TTC549 (cell line): ENCODE data around the gene CCDC82.

ENCODE experiments used
- FAIRE-seq: peaks from 2 replicates; lab custom pipeline; 2012; peaks lifted over from hg19 to GRCh38; lab: Jason Lieb, UNC

The CCDC82 gene

DNA sequence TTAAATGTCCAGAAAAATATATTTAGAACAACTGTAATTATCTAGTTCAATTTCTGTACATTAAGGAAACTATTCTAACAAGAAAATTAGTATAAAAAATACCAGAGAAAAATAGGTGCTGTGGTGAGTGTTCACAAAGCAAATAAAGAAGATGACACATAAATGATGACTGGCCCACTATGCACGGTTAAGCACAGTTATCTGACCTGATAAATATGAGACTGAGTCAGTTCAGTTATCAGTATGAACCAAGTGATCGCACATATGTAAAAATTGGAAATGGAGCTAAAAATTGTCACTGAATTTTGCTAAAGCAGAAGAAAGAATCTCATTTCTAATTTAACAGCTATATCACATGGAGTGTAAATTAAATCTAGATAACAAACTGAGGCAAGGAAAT, 27.9 kb downstream of the CCDC82 start:
- no peak for FAIRE-seq

- FAIRE-seq, result no peak
Observed at GRCh38 chr11:96358321-96358720, 31.4 kb downstream of the CCDC82 start.

- FAIRE-seq, result no peak
Observed at GRCh38 chr11:96357794-96358193, 31.9 kb downstream of the CCDC82 start.

- no peak for FAIRE-seq
Observed at GRCh38 chr11:96356848-96357247, 32.9 kb downstream of the CCDC82 start.

DNA sequence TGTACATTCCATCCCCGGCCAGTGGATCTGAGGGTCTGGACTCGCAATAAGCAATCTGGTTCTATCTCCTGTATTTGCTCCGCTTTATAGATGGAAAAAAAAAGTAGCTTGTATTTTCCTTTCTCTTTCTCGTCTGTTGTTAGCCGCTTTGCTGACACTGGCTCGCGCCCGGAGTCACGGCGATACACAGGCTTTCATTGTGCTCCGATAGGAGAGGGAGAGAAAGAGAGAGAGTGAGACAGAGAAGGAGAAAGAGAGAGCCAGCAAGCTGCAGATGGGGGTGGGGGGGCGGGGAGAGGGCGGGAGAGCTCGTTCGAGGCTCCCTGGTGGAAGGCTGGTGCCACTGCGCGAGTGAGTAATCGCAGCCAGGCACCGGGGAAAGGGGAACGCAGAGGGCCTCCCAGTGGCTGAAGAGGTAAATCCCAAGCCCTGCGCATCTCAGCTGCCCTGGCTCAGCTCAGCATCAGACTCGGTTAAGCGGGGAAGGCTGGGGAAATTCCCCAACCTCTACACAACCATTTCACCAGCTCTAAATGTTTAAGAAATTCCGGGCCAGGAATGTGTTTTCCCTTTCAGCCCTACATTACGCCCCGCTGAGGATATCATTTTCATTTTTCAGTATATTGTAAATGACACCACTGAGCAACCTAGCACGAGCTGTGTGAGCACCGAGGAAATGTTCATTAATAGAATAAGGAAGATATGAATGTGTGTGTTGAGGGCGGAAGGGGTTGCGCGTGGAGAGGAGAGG, 46.6 kb downstream of the CCDC82 start, which contains the start of gene MAML2:
Gene MAML2, minus strand, starts transcription at position 235 of the 751 bp plus-strand sequence. CDS start 1,300 bp downstream, outside the sequence.
- FAIRE-seq, result no peak

DNA sequence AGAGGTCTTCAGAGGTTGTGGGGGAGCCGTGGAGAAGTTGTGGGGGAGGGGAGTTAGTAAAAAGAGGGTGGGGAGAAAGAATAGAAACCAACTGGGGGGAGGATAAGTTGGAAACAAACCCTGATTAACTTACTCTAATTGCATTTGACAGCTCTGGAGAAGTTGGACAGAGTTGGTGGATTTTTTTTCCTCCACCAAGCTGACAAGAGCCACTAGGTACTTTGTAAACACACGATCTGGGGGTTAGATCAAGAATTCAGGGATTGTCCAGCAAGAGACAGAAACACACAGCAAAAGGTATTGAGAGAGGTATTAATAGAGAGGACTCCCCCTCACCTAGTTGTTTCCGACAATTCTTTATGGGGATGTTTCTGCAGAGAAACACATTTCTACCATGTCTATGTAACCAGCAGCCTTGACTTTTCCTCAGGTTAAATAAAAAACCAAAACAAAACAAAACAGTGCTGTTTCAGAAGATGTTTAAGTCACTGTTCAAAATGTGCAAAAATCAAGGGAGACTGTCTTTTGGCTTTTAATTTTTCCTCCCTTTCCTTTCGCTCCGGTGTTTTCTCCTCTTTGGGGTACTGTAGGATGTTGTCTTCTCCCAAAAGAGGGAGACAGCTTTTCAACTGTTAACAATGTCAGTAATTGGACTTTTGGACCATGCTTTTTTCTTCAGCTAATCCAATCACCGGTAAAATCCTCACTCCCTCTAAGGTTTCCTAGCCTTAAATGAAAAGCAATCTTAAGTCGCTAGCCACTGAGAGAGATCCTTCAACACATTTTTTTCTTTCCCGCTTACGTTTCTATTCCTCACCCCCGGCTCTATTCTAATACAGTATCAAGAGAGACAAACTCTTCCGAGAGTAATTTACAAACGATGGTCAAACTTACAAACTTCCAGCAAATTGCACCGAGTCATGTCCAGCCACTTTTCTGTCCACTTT, 47.4 kb downstream of the CCDC82 start:
- no peak for FAIRE-seq

GRCh38 chr11:96341211-96342013, 48.3 kb downstream of the CCDC82 start:
- no peak for FAIRE-seq

DNA sequence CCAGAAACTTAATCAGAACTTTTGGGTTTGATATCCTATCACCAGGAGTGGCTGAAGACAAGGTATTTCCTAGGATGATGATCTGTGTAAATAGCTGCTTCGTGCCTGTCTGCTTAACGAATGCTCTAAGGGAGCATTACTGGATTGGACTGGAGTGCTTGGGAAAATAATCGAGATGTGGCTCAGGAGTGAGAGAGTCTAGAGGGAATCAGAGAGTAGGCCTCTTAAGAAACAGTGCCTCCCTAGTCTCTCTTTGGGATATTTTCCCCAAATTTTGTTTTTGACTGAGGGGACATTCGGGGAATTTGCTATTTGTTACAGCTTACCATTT, 49.2 kb downstream of the CCDC82 start:
- no peak for FAIRE-seq

- no peak for FAIRE-seq
Observed at GRCh38 chr11:96339706-96340554, 49.8 kb downstream of the CCDC82 start.

DNA sequence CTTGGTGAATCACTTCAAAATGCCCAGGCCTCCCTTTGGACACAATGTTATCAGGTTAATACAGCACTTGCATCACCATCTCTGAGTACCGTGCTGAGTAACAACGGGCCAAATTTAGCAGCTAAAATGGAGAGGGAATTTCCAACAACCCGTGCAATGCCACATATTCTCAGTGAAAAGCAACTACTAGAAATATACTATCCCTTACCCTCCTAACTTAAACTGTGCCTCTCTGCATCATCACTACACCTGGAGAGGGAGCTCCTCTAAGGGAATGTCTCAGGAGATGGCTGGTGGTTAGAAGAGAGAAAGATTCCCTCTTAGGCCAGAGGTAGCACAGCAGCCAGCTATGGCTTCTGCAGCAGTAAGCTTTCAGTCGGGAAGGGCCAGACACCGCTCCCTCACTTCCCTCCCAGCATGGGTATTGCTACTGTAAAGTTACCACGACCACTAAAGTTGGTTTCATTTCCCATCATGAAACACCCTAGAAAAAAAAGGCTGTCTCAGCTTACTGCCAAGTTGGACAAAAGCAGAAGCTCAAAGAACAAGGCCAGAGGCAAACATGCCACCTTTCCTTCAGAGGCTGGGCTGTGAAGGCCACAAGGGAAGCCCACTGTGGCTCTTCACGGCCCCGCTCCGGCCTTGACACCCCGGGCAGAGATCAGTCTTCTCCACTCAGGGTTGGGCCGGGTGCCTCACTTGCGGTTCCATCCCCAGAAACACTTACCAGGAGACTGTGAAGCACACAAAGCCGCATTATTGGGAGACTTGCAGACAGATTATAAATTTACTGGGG, 50.6 kb downstream of the CCDC82 start:
- FAIRE-seq, result no peak

GRCh38 chr11:96337541-96338431, 51.9 kb downstream of the CCDC82 start:
- FAIRE-seq, result no peak

- FAIRE-seq, result no peak
Observed at GRCh38 chr11:96335388-96335787, 54.3 kb downstream of the CCDC82 start.

DNA sequence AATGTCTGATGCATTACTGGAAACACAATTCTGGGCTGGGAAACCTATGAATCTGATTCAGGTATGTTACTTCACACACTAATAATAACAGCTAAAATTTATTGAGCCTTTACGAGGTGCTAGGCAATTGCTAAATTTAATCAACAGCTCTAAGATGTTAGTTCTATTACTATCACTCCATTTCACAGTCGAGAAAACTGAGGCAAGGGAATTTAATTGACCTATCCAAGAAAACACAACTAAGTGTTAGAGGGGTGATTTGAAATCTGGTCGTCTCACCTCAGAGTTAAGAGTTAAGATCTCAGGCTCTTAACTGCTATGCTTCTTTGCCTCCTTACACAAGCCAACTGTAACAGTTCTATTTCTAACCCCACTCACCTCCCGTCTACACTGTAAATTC, 55.5 kb downstream of the CCDC82 start:
- FAIRE-seq, result no peak

GRCh38 chr11:96333191-96333719, 56.5 kb downstream of the CCDC82 start:
- no peak for FAIRE-seq

DNA sequence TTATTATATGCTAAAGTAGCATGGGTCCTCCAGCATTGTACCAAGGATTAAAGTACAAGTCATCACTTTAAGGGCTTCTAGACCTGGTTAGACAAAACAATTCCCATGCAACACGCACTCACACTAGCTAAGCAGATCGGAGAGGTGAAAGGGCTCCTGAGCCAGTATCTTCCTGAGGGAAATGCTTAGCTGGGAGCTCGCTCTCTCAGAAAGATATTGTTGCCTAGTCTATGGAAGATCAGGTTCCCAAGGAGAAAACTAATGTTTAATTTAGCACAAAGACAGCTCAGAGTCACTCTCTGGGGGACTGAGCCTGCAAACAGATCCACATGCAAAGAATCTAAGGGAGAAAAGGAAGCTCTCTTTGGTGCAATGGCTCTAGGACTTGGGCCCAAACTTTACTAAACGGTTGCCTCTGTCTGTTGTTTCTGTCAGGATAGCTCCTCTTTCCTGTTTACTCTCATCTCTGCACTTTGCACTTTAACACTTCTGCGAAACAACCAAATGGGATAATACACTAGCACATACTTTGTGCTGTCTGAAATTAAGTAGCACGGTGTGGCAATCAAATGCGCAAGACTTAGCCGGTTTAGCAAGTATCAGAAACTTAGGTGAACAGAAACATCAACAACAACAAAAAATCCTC, 57.5 kb downstream of the CCDC82 start:
- FAIRE-seq, result no peak

GRCh38 chr11:96331699-96332116, 58.0 kb downstream of the CCDC82 start:
- no peak for FAIRE-seq

DNA sequence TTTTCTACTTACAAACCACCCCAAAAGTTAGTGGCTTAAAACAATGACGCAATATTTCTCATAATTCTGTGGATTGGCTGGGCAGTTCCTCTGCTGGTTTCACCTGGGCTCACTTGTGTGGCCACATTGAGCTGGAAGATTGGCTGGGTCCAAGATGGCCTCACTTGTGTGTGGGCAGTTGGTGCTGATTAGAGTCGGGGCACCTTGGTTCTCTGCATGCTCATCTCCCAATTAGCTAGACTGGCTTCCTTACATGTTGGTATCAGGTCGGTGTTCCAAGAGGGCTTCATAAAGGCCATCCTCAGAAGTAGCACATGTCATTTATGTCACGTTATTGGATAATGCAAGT, 59.2 kb downstream of the CCDC82 start:
- no peak for FAIRE-seq

DNA sequence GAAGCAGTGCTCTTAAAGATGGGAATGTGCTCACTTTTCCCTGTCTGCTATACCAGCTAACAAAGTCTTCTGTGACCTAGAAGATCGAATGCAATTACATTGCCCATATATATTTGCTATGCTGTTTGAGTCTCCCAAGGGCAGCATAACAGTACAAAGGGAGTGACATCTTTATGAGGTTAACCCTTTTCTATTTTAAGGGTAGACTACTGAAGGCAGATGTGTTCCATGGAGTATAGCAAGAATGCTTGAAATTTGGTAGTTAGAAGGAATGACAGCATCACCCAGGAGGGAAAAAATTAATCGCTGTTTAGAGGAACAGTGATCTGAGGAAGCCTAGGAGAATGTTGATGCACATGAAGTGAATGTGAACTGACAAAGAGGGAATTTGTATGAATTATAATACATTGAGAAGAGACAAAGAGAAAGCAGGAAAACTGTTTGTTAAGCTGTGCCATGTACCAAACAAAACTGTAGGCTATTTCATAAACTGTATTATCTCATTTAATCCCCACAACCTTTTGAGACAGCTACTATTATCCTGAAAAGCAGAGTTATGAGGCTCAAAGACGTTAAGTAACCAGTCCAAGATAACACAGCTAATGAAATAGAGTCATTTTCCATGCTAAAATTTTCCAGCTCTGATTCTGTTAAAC, 59.7 kb downstream of the CCDC82 start:
- no peak for FAIRE-seq
